ENCODE data around the gene SLC9A7.
A peak's percentile ranks its signal among the peaks of the same experiment; 100 is the strongest.

The SLC9A7 gene

GRCh38 chrX:46762963-46763362 is 4.0 kb upstream of the SLC9A7 start:
- TF ChIP-seq, protein P1, sequence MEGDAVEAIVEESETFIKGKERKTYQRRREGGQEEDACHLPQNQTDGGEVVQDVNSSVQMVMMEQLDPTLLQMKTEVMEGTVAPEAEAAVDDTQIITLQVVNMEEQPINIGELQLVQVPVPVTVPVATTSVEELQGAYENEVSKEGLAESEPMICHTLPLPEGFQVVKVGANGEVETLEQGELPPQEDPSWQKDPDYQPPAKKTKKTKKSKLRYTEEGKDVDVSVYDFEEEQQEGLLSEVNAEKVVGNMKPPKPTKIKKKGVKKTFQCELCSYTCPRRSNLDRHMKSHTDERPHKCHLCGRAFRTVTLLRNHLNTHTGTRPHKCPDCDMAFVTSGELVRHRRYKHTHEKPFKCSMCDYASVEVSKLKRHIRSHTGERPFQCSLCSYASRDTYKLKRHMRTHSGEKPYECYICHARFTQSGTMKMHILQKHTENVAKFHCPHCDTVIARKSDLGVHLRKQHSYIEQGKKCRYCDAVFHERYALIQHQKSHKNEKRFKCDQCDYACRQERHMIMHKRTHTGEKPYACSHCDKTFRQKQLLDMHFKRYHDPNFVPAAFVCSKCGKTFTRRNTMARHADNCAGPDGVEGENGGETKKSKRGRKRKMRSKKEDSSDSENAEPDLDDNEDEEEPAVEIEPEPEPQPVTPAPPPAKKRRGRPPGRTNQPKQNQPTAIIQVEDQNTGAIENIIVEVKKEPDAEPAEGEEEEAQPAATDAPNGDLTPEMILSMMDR (IDR thresholded peaks at IDR 0.05; ENCODE audit: borderline replicate concordance, insufficient read depth, low read depth, low read length): no peak

DNA sequence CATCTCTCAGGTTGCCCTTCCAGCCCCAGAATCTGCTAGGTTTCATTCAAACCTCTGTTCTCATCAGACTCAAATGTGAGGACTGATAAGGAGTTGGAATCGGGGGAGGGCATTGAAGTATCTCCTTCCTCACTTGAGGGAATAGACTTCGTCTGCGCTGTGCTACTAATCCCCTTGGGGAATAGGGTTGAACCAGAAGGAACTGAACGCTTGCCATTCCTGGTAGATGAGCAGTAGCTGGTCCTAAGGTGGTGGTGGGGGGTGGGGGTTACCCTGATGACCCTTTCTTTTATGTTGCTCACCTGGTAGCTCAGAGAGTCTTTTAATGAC is 692 bp upstream of the SLC9A7 start:
- TF ChIP-seq, protein P1 (IDR thresholded peaks at IDR 0.05; ENCODE audit: borderline replicate concordance, insufficient read depth, low read depth, low read length): no peak
- peak overlapping the region; percentile 81 for H3K4me3 ChIP-seq (ENCODE audit: low read depth, low read length)

More at GRCh38 chrX:46762963-46763362, 4.0 kb upstream of the SLC9A7 start:
- no peak overlapping the region for H3K4me3 ChIP-seq (ENCODE audit: low read depth, low read length)

DNA sequence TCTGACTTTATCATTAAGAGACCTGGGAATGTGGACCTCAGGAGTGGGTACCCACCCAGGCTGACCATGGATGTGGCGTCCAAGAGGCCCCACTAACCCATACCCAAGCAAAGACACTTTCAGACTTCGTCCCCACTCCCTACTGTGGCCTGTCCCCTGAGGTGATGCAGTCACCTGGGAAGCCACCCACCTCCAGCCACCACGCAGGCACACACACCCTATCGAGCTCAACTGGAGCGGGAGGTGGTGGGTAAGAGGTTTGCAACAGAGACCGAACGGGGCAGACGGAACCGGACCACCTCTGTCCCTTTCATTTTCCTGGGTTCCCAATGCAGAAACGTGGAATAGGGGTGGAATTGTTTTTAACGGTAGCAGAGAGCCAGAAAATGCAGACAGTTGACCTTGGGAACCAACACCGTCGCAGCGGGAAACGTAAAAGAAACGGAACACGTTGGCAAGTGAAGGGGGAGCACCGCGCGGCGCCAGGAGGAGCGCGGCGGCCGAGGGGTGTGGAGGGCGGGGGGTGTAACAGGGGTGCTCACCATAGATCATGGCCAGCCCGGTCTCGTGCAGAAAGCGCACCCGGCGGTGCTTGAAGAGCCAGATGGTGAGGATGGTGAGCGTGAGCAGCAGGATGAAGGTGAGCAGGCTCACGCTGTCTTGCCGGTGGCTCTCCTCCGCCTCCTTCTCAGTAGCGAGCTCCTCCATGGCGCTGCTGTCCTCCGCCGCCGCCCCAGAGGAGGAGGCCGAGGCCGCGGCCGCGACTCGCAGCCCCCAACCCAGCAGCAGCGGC is 559 bp downstream of the SLC9A7 start:
- TF ChIP-seq, protein P1 (IDR thresholded peaks at IDR 0.05; ENCODE audit: borderline replicate concordance, insufficient read depth, low read depth, low read length): no peak
- H3K4me3 ChIP-seq (ENCODE audit: low read depth, low read length): peak overlapping the region; percentile 81

DNA sequence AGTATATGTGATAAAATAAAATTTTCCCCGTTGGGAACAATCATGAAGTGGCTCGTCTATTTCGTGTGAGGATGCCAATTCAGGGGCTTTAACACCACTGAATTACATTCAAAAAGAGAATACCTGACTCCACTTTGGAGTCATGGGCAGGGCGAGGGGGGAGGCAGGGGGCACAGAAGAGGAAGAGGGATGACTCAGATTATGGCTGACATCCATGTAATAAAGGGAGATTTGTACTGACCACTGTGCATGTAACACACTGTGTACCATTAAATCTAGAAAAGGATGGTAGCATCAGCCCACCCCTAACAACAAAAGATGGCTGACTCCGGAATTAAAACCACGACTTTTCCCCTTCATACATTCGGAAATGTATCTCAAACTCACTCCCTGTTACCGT is 1.3 kb downstream of the SLC9A7 start:
- TF ChIP-seq, protein P1 (IDR thresholded peaks at IDR 0.05; ENCODE audit: borderline replicate concordance, insufficient read depth, low read depth, low read length): no peak
- peak overlapping the region; percentile 81 for H3K4me3 ChIP-seq (ENCODE audit: low read depth, low read length)

- TF ChIP-seq, protein P1 (IDR thresholded peaks at IDR 0.05; ENCODE audit: borderline replicate concordance, insufficient read depth, low read depth, low read length): no peak
- H3K4me3 ChIP-seq (ENCODE audit: low read depth, low read length): peak overlapping the region; percentile 81
Measured at GRCh38 chrX:46757052-46757451, 1.9 kb downstream of the SLC9A7 start.

- TF ChIP-seq, protein P1 (IDR thresholded peaks at IDR 0.05; ENCODE audit: borderline replicate concordance, insufficient read depth, low read depth, low read length): no peak
Measured at GRCh38 chrX:46755671-46756070, 3.2 kb downstream of the SLC9A7 start.

DNA sequence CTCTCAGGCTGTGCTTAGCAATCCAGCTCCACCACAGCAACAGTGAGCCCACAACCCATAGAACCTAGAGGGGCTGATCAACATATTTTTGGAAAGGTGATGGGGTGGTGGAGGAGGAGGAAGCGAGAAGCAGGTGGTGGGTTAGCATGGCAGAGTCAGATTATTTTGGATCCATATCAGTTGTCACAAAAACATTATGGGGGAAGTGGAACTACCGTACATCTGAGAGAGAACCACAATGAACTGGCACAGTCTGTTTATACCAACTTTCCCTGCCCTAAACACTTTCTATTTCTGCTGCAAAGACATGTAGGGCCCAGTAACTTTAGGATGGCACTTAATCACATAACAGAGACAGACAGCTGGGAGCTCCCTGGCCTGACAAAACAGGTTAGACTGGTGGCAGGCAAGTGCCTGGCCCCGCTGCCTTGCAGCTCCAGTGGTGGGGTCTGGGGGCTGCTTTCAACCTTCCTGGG is 4.3 kb downstream of the SLC9A7 start:
- TF ChIP-seq, protein P1 (IDR thresholded peaks at IDR 0.05; ENCODE audit: borderline replicate concordance, insufficient read depth, low read depth, low read length): no peak
- peak overlapping the region; percentile 10 for H3K4me3 ChIP-seq (ENCODE audit: low read depth, low read length)

More at GRCh38 chrX:46755671-46756070, 3.2 kb downstream of the SLC9A7 start:
- no peak overlapping the region for H3K4me3 ChIP-seq (ENCODE audit: low read depth, low read length)

Data from GM12875 (cell line).